ENCODE data around the gene LRMDA. TPM values are rescaled to one million over a fixed set of nuclear protein-coding genes. Genes with fewer than 3 reads are reported as not detected.

LRMDA gene
- total RNA-seq, 1 experiment from 2014 or later = 7.9 TPM

DNA sequence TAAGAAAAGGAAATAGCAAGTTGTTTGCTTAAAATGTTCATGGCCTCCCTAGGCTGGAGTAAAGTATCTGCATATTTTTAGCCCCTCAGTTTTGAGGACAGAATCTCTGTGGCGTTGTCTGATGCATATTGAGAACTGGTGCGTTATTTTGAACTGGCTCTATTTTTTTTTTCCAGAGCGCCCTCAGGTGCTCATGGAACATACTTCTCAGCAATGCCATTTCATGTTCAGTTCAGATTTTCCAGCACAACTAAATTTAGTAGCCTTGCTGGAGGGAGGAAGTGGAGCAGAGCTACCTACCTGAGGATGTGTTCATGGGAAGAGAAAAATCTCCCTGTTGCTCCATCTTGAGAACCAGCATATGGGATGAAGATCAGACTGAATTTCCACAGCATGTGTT is 870.5 kb downstream of the LRMDA start:
- peak; percentile 31 for DNase-seq (ENCODE audit: low read depth)

DNA sequence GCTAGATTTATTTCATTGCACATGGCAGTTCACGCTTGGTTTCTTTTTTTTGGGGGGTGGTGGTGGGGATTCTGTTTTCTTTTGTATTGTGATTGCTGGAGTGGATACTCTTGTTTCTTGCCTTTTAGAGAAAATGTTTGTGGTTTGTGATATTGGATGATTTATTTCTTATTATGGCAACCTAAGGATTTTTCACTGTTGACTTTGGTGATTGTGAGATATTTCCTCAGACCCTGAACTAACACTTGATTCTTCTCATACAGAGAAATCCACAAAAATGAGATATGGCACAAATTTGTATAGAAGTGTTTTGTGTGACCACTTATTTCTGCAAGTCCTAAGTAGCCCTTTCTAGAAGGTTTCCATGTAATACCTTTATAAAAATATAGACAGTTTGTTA is 871.1 kb downstream of the LRMDA start:
- DNase-seq (ENCODE audit: low read depth) = no peak

DNA sequence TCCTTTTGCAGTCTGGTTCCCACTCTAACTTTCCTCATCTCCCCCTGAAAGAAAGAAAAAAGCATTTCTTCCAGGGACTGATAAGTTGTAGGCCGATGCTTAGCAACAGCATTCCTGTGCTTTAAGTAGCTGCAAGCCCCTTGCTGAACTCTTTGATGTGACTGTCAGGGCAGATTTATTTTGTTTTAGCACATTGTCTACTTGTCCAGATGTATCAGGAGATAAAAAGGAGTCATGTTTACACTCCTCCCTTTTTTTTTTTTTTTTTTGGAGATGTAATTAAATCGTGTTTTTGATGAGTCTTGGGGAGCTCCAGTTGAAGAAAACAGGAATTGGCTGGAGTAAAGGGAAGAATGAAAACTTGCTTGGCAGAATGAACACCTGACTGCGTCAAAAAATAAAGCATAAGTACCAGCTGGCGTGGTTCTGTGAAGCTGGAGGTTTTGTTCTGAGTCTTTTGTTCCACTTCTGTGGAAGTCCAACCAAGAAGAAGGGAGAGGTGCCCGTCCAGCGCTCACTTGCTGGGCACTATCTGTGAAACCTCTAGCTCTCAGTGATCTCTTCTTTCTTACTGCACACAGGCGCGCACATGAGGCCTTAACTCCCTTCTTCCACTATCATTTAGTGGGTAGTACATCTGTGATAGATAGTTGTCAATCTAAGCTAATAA is 871.7 kb downstream of the LRMDA start:
- peak; percentile 50 for DNase-seq (ENCODE audit: low read depth)

DNA sequence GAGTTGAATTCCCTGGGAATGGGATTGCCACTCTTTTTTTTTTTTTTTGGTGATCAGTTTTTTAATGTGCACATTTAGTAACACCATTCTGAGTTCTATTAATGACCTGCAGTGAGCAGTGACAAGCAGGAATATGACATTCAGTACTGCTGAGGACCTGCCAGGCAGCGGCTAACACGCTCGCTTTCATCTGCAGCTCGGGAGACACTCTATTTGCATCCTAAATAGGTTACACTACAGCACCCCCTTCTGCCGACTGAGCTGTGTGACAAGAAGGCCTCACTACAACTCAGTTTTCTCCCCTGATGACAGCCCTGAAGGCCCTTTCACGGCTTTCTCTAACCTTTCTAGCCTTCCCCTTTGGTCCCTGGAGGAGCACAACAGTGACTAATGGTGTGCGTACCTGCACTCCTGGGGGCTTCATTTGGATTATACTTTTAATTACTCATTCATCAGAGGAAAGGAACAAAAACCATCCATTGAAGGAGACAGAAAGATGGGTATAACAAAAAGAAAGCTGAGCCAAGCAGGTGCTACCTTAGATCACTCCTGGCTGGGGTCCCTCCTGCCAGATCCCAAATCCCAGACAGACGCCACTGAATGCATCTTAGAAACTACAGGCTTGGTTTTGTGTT is 872.4 kb downstream of the LRMDA start:
- peak; percentile 71 for DNase-seq (ENCODE audit: low read depth)

DNA sequence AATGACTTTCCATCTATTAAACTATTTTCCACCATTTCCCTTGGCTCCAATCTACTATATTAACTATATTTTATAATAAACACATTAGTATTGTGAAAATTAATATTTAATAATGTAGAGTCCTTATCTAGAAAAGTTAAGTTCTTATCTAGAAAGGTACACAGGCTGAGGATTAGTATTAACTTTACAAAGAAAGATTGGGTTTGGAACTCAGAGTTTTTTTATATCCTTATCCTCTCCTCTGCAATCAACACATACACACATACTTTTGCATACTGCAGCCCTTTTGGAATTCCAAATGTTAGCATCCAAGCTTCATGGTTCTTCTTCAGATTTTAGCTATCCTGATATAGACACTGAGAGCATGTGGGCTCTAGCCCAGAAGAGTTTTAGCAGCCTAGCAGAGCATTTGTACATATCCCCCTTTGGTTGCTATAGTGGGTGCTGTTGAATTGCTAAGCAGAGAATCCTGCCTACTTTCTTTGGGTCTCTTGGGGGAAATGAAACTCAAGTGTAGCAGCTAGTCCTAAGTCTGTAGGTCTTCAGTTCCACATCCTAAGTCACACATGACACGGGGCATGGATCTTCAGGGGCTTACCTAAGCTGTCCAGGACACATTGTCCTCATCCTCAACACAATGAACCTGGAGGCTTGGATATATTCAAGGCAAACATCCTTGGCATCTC is 874.6 kb downstream of the LRMDA start:
- DNase-seq (ENCODE audit: low read depth) = no peak

DNA sequence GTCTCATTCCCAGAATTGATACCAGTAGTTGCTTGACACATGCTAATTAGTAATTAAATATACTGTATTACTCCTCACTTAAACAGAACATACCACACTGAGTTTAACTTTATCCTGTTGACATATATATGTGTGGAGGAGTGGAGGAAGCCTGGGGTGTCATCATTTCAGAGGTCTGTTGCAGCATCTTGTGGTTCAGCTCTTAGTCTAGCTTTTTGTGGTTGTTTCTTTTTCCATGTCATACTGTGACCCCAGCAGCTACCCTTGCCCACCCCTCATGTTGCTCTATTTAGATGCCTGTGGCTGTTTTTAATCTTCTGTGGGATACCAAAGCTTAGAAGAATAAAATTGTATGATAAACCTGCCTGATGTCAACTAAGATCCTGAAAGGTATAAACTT is 875.4 kb downstream of the LRMDA start:
- no peak for DNase-seq (ENCODE audit: low read depth)

DNA sequence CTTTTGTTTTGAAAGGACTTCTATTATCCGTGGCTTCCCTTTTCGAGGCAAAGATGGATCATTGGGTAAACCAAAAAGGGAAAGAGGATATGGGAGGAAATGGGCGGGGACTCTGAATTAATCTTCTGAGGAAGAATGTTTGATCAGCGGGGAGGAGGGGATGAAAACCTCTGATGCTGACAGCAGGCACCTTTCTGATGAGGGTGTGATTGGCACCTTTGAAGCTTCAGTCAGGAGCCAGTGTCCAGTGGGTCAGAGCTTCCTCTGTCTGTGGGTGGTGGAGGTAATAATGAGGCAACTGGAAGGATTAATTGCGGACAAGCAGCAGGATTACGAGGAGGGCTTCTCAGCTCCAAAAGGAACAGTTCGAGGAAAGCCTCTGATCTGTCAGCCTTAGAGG is 877.6 kb downstream of the LRMDA start:
- DNase-seq (ENCODE audit: low read depth) = peak; percentile 11

DNA sequence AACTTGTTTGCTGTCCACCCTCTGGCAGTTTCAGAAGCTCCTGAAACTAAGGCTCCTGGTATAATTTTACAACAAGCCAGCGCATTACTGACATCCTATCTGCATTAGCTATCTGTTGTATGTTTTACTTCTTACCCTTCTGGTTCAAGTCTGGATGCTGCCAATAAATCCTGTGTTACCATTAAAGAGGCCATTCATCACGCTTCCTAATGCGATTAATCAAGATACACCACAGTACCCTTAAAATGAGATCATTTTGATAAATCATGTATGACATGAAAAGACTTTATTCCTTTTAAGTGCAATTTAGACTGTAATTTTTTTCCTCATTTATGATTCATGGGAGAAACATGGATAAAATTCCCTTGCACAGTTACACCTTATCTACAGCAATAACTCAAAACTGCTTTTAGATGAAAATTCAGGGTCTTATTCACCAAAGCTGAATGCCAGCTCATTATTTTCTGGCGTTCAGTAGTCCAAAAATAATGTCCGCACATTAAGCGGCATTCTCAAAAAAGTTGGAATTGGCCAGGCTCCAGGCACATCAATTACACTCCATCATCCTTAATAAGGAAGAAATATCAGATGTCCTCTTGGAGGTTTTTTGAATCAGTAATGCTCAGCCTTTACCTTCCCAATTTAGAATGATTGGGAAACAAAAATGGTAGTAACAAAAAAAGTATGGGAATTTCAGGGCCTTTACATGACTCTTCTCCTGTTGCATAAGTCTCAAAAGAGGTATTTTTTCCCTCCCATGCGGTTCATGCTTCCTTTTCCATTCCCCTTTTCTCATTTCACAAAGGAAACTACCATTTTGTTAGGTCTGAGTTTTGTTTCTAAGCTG is 878.5 kb downstream of the LRMDA start:
- peak; percentile 45 for DNase-seq (ENCODE audit: low read depth)

DNA sequence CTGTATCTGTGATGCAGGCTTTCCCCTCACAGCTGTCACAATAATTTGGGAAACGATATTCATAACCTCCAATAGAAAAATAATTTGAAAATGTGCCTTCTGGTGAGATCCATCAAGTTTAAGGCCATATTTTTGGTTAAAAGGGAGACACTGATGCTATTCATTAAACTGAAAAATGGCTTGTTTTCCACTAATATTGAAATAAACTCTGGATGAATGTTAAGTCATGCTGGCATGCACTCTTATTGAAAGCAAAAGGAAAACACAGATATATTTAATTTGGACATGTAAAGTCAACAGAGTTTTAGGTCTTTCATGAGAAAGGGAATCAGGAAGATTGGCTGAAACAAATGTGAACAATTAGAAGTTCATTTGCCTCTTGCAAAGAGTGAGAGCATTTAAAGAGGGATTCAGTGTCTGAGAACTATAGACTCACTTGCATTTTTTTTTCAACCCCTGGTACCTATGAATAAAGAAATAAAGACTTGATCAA is 879.2 kb downstream of the LRMDA start:
- no peak for DNase-seq (ENCODE audit: low read depth)

DNA sequence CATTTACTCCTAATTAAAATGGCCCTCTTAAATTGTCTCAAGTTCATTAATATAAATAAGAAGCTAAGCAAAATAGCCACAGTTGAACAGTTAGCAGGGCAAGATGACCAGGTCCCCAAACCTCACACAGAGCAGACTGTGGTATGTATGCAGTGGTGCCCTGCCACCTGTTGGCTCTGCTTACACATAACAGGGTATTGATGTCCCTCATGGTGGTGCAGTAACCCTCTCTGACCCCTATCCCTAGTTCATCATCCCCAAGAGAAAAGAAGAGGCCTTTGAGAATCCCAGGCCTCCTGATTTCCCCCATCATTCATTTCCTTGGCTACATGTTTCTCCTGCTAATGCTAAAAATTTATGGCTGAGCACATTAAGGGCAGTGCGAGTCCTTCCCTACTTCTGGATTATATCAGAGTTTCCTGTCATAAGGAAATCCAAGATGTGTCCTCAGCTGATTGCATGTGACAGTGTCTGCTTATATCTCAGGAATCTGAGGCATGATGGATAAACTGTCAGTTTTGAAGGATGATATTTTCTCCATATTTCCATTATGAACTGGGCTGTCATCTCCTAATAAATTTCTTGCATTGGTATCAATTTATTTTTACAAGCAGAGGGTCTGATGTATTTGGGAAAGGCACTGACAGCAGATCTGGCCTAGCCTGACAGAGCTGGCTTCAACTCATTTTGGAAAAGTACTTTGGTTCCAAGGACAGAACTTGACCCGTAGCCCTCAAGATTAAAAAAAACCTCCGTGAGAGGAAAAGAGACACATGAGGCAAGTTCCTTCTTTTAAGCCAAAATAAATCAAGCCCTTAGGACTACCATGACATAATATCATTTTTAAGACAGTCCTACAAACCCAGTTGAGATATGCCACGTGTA is 880.6 kb downstream of the LRMDA start:
- DNase-seq (ENCODE audit: low read depth) = peak; percentile 46

DNA sequence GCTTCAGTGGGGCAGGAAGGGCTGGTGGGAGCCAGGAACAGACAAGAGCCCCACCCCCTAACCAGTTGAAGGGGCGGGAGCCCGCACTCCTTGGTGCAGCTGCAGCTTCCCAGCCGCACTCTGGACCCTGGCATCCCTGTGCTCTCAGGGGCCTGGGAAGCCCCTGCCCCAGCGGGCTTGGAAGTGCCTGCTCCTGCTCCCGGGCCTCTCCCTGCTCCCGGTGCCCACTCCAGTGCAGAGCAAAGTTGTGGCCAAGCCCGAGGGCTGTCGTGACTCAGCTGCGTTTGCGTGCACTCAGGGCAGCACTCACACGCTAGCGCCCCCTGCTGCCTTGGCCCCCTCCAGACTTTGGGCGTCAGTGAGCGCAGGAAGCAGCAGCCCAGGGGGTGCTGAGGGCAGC is 883.8 kb downstream of the LRMDA start:
- no peak for DNase-seq (ENCODE audit: low read depth)

DNA sequence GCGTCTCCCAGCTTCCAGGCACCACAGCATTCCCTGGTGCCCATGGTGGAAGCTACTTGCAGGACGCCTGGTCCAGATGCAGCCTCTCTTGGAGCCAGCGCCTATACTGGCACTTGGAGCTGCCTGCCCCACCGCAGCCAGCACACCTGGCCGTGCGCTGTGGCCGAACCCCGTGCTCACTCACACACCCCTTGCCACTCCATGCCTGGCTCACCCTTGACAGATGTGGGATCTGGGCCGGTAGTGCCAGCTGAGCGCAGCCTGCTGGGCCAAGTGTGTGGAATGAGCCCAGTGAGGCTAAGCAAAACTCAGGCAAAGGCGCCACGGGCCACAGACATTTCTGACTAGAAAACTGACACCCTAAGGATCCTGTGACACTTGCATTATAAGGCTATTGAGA is 884.8 kb downstream of the LRMDA start:
- DNase-seq (ENCODE audit: low read depth) = no peak

DNA sequence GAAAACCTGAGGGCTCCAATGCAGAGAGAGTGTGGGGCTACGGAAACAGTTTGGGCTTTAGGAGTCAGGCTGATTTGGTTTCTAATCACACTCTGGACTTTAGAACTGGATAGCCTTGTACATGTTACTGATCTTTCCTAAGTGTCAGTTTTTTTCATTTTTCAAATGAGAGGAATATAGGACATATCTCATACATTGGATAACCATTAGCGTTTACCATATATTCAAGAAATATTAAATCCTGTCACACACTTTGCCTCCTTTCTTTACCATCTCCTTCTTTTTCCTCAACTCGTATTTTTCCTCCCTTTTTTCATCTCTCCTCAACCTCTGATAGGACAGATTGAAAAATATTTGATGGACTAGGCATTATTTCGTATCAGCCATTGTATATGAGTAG is 885.7 kb downstream of the LRMDA start:
- DNase-seq (ENCODE audit: low read depth) = no peak

DNA sequence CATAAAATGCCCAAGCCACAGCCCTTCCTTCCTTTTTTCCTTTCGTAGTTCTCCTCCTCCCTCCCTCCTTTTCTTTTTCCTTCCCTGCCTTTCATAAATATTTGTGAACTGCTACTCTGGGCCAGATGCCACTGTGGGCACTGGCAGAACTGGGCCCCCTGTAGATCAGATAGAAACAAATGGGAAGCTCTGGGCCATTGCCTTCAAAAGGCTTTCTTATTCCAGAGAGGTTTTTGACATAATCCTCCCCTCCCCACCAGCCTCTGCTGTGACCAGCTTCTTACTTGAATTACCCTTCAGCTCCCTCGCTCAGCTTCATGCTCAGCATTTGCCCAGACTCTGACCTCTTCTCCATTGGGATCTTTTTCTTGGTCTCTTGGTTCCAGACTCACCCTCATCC is 886.8 kb downstream of the LRMDA start:
- DNase-seq (ENCODE audit: low read depth) = no peak

DNA sequence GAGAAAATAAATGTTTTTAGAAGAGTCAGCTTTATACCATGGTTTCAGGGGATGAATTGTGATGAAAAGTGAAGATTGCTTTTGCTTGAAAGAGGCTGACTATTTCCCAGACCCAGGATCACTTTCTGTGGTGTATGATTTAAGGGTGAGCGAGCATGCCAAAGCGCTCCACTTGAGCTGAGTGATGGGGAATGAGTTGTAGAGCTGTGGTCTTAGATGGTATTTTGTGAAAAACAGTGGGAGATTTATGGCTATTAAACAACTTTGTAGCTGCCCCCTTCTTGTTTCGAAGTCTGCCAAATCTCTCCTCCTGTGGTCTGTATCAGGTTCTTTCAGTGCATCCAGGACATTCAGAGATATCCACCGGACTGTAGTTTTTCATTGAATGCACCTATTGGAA is 888.2 kb downstream of the LRMDA start:
- no peak for DNase-seq (ENCODE audit: low read depth)

DNA sequence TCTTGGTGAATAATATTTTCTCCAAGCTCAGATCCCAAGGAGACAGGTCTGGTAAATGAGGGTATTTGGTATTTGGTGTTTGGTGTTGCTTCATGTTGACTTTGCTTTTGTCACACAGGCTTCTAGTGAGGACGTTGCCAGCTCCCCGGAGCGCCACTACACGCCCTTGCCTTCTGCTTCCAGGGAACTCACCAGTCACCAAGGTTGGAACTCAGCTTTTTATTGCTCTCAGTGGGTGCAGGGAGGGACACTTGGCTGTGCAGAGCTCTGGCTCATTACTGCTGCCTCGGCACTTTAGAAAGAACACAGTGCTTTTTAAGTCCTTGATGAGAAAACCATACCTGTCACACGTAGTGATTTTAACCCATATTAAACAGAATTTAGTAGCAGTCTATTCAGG is 892.9 kb downstream of the LRMDA start:
- DNase-seq (ENCODE audit: low read depth) = no peak

DNA sequence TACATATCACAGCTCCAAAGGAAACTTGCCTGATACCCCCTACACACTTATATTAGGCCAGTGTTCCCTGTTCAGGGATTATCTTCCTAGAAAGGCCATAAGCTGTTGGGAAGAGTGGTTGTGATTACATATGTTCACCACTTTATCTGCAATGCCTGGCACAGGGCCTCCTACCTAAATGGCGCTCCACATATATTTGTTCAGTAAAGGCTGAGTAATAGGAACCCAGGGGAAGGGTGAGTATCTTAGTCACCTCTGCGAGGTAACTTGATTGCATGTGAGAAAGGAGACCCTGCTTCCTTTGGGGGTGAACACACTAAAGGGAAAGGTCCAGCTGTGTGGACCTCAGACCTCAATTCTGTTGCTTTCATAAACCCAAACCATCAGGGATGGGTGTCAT is 896.0 kb downstream of the LRMDA start:
- DNase-seq (ENCODE audit: low read depth) = no peak

DNA sequence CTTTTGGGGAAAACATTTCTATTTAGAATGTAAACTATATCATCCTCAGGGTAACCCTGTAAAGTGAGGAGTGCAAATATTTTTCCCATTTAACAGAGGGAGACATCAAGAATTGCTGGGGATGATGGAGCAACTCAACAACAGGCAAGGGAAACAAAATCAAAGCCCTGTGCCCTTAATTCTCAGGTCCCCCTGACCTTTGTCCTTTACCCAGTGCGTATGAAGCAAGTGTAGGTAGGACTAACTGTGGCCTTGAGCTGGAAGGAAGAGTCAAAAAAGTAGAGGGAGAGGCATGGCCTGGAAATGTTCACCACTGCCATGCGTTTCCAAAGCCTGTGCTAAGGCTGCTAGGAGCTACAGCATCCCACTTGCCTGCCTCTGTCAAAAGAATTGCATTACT is 896.9 kb downstream of the LRMDA start:
- DNase-seq (ENCODE audit: low read depth) = no peak

DNA sequence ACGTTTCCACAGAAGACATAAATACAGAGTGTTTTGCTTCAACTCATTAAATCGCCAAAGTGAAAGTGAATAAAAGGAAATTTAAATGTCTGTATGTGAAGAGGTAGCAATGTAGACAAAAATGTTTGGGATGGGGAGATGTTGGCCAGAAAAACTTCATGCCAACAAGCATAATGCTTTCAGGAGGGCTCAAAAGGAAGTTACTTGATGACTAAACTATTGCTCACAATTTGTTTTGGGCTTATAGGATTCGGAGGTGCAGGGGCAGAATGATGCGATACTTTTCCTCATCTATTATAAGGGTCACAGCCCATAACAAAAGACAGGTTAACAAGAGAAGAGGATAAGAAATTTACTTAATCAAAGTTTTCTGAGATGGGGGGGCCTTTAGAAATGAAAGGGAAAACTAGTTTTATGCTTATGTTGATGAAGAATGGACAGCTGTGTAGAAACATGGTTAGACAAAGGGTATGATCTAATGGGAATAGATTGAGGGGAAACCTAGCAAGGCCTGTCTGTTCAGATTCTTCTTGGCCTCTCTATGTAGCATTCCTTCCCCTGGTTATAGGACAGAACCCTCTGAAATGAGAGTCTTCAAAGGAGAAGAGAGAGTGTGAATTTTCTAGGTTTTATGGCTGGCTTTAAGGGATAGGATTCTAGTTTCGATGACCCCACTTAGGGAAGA is 898.6 kb downstream of the LRMDA start:
- DNase-seq (ENCODE audit: low read depth) = peak; percentile 70

DNA sequence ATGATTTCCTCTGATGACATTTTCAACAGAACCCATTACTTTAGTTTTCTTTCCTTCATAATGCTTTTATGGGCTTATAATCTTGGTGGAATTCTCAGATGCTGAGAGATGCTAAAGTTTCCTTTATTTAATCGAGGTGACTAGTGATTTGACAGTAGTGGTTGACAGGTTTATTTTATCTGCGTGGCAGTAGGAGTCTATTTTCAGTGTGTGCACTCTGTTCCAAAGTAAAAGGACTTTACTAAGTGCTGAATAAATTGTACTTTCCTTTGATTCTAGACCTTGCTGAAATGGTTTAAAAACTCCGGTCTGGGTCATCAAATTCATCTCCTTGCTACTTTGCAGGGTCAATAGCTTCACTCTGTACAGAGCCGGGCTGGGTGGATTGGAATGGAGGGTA is 900.3 kb downstream of the LRMDA start:
- DNase-seq (ENCODE audit: low read depth) = no peak

DNA sequence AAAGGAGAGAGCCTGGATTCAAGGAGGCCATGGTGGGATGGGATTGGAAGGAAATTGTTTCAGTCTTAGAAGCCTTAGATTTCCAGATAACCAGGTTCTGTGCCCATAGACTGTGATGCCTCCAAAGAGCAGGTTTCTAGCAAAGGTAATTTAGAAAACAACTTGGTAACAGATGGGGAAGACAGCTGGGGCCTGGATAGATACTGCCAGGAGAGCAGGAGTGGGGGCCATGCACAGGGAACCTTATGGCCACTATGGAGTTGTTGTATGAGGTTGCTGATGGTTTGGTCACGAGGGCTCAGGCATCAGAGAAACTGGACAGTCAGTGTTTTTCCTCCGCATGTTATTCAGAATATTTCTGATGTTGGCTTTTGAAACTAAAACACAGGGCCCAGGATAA is 901.9 kb downstream of the LRMDA start:
- no peak for DNase-seq (ENCODE audit: low read depth)

All from RPMI7951 (cell line).